ENCODE data around the gene BRD7.

The BRD7 gene

GRCh38 chr16:50389900-50390299 lies 21.1 kb upstream of the BRD7 start:
- DNase-seq (ENCODE audit: low spot score), result no peak

DNA sequence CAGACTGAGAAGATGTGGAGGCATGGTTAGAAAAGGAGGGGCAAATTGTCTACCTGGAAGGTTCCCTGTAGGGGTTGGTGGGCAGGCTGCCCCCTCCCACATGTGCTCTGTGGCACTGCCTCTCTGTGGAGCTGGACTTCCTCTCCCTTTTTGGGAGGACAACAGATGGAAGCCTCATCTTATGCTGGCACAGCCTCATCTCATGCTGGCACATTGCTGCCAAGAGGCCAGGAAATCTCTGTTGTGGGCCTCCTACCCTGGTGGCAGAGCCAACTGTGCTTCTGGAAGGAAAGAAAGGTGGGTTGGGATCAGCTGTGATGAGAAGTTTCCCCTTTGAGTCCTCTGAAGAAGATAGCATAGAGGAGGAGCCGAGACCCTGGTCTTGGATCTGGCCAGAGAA lies 19.7 kb upstream of the BRD7 start:
- DNase-seq (ENCODE audit: low spot score), result no peak

GRCh38 chr16:50386774-50387173 lies 18.0 kb upstream of the BRD7 start:
- no peak for DNase-seq (ENCODE audit: low spot score)

GRCh38 chr16:50386139-50386538 lies 17.4 kb upstream of the BRD7 start:
- DNase-seq (ENCODE audit: low spot score), result no peak

DNA sequence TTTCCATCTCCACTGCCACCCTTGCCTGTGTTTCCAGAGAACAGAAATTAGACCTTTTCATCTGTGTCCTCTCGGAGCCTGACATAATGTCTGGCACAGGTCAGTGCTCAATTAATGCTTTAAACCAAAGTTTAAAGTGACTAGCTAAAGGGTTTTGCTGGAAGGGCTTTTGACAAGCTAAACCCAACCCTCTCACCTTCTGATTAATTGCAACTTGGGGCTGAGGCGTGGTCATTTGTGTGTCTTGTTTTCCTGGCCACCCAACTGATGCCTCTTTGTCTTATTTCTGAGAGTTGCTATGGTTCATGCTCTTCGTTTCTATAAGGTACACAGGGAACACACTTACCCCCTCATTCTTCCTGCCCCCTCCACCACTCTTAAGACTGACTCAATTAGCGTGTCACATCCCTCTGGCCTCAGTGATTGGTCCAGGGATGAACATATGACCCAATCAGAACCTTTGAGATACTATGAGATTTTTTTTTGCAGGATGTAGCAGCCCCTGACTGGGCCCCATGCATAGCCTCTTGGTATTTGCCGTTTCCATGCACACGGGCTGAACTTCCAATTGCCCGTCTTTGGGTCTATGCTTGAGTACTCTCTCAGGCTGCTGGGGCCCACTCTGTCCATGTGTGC lies 15.8 kb upstream of the BRD7 start:
- no peak for DNase-seq (ENCODE audit: low spot score)

- no peak for DNase-seq (ENCODE audit: low spot score)
Observed at GRCh38 chr16:50381679-50382440, 13.1 kb upstream of the BRD7 start.

DNA sequence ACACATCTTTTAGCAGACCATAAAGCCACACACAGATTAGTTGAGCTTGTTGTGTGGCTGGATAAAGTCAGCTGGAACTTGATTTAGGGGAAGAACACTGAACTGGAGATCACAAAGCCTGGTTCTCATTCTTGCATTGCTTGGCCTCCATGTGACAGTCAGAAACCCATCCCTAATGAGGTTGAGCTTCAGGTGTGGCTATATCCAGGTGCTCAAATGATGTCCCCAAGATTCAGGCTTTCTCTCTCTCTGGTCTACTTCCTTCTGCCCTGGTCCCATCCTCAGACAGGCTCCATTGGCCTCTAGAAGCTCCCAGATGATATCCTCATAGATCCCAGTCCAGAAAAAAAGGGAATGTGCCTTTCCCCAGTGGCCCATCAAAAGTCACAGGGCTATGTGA lies 9.6 kb upstream of the BRD7 start:
- DNase-seq (ENCODE audit: low spot score), result no peak

GRCh38 chr16:50377001-50377400 lies 8.2 kb upstream of the BRD7 start:
- DNase-seq (ENCODE audit: low spot score), result no peak

DNA sequence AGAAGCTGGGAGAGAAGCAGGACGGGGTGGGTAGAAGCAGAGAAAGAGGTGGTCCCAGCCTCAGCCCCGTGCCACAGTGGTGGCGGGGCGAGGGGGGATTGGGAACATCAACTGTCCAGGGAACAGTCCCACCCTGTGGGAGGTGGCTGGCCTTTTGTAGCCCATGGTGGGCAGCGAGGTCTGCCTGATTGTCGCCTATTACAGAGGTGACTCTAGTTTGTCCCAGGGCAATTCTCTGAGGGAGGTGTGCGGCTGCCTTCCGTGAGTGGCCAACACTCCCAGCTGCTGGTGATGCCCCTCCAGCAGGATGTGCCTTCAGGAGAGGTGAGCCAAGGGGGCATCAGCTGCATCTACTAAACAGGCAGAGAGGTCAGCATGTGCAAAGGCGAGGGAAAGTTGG lies 5.0 kb upstream of the BRD7 start:
- DNase-seq (ENCODE audit: low spot score), result no peak

DNA sequence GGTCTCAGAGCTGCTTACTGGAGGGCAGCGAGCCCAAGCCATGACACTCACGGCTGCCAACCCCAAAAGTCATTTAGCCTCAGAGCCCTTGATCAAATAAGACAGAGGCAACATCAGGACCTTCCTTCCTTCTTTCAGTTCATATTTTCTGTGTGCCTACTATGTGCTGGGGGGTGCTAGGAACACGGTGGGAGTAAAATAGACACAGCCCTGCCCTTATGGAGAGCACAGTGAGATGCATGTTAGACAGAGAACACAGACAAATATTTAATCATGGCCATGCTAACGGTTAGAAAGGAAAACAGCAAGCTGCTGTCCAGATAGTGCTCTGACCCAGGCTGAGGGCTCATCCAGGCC lies 4.5 kb upstream of the BRD7 start:
- DNase-seq (ENCODE audit: low spot score), result no peak

- peak; percentile 42 for DNase-seq (ENCODE audit: low spot score)
Observed at GRCh38 chr16:50372611-50373344, 4.0 kb upstream of the BRD7 start.

- DNase-seq (ENCODE audit: low spot score), result peak; percentile 75
Observed at GRCh38 chr16:50371936-50372595, 3.3 kb upstream of the BRD7 start.

GRCh38 chr16:50371036-50371716 lies 2.4 kb upstream of the BRD7 start:
- no peak for DNase-seq (ENCODE audit: low spot score)

GRCh38 chr16:50369133-50369804 lies 481 bp upstream of the BRD7 start:
- DNase-seq (ENCODE audit: low spot score), result no peak

DNA sequence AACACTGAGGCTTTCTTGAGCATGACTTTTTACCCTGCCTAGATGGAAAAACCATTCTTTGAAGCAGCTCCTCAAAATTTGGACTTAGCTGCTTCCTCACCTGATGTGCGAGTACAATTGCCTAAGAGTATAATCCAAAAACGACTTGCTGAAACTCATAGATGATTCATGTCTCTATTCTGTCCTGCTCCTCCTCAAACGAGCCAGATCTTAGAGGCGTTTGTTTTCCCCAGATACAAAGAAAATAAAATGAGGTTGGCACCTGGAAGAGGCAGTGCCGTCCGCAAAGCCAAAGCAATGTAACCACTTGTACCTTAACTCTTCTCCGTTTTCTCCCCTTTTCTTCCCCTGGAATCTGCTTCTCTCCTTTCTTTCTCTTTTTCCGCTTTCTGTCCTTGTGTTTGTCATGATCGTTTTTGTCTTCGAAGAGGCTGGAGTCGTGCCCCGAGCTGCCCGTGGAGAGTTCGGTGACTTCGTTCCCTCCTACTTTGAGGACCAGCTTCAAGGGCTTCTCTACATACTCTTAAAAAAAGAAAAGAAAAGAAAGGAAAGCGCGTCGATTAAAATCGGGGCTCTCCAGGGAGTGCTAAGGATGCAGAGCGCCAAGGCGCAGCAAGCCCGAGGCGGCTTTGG lies 895 bp downstream of the BRD7 start:
- DNase-seq (ENCODE audit: low spot score), result no peak

GRCh38 chr16:50365791-50366575 lies 2.8 kb downstream of the BRD7 start:
- no peak for DNase-seq (ENCODE audit: low spot score)

DNA sequence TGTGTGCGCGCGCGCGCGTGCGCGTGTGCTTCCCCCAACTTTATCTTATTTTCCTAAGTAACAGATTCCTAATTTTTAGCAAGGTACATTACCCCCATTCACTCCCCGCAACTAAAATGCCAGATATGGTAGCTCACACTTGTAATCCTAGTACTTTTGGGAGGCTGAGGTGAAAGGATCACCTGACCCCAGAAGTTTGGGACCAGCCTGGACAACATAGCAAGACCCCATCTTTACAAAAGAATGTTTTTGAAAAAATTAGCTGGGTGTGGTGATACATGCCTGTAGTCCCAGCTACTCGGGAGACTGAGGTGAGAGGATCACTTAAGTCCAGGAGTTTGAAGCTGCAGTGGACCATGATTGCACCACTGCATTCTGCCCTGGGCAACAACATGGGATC lies 5.1 kb downstream of the BRD7 start:
- no peak for DNase-seq (ENCODE audit: low spot score)

GRCh38 chr16:50360779-50361178 lies 8.0 kb downstream of the BRD7 start:
- DNase-seq (ENCODE audit: low spot score), result no peak

DNA sequence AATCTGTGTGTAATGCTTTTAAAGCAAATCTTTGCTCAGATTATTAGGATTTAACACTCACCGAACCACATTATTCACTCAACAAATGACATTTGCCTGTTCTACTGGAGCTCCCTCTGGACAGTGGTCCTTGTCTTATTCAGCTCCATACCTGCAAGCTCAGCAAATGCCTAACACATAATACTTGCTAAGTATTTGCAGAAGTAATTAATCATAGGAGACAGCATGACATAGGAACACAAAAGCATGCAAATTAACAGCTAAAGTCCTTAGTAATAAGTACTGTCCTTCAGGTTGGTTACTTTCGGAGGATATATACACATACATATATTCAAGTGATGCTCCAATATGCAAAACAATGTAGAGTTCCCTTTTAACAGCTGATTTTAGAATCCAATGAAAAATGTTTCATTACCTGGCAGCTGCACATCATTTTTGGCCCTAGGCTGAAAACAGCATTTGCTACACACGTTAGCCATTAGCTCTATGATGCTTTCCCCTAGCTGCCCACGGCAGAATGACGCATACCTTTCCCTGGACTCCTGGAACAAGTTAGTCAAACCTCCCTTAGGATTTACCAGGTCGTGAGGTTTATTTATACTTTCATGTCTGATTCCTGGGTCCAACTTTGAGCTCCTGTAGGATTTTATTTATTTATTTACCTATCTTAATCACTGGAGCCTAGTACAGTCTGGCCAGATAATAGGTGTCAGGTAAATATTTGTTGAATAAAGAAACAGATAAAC lies 8.6 kb downstream of the BRD7 start:
- DNase-seq (ENCODE audit: low spot score), result no peak

GRCh38 chr16:50359626-50360025 lies 9.2 kb downstream of the BRD7 start:
- DNase-seq (ENCODE audit: low spot score), result no peak
